Measurements from ENCODE around the gene TASOR. TPM values are rescaled to one million over a fixed set of nuclear protein-coding genes. Genes with fewer than 3 reads are reported as not detected.

The TASOR gene
- total and polyA plus RNA-seq, 7 donors = 22.2 to 84.9 (median 67.9) TPM

DNA sequence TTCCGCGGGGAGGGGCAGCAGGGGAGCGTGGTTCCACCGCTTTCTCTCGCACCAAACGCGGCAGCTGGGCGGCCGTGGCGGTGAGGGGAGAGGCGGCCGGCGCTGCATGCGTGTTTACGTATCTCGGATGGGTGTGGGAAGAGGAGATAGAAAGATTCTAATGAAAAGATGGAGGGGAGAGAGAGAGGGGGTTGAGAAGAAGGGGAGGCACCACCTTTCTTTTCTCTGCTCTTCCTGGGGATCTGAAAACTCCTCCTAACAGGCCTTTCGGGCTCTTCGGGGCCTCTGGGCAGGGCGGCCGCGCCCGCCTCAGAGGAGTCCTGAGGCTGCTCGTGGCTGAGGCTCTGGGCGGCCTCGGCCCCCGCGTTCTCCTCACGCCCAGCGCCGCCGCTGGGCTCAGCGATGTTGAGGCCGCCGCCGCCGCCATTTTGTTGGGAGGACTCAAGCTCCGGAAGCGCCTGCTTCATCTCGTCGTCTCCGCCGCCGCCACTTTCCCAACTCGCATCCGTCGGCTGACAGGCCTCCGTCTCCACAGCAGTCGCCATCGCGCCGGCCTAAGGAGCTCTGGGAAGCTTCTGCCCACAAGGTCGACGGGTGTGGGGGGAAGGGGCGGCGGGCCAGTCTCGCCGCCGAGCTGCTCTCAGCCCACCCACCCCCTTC is 473 bp downstream of the TASOR start:
- intact Hi-C loops (cut with DNase I) = loop anchor here (5.0 kb wide), 2 partner anchors 390 to 545 kb away; partner anchors contain the start of gene APPL1
- 0 to 1% methylated on average over 58 of the region's 58 CpGs for WGBS, 2 donors

DNA sequence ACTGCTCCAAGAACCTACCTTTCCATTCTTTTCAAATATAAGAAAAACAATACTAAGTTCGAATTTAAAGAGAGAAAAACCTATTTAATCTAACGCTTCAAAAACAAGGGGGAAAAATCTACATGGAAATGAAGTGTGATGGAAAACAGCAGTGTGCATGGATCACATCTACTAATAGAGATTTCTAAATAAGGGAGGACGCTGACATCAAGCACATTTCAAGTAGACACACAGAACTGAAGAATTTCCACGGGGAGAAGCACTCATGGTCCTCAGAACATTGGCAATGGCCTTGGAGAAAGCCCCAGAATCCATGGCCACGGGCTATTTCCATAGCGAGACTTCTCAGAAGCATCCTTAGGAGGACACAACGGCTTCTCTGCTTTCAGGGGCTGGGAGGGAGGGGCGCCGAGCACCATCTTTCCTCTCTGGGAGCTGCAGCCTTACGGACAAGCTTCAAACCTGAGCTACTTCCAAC is 1.0 kb downstream of the TASOR start:
- intact Hi-C loops (cut with DNase I) = loop anchor here (5.0 kb wide), 2 partner anchors 390 to 545 kb away; partner anchors contain the start of gene APPL1
- no peak for TF ChIP-seq EP300 (IDR thresholded peaks at IDR 0.05)
- peak in 2 of 4 donors; percentile 69 to 73 for TF ChIP-seq POLR2AphosphoS5 (IDR thresholded peaks at IDR 0.05)
- no peak for TF ChIP-seq POLR2A (IDR thresholded peaks at IDR 0.05)
- TF ChIP-seq, protein P1, sequence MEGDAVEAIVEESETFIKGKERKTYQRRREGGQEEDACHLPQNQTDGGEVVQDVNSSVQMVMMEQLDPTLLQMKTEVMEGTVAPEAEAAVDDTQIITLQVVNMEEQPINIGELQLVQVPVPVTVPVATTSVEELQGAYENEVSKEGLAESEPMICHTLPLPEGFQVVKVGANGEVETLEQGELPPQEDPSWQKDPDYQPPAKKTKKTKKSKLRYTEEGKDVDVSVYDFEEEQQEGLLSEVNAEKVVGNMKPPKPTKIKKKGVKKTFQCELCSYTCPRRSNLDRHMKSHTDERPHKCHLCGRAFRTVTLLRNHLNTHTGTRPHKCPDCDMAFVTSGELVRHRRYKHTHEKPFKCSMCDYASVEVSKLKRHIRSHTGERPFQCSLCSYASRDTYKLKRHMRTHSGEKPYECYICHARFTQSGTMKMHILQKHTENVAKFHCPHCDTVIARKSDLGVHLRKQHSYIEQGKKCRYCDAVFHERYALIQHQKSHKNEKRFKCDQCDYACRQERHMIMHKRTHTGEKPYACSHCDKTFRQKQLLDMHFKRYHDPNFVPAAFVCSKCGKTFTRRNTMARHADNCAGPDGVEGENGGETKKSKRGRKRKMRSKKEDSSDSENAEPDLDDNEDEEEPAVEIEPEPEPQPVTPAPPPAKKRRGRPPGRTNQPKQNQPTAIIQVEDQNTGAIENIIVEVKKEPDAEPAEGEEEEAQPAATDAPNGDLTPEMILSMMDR (IDR thresholded peaks at IDR 0.05) = no peak
- Histone ChIP-seq H3K4me3 (peak overlapping the region; percentile 45 to 93 (median 88)), H3K27me3 (no peaks in the 10 kb centered on the region), H3K36me3 (no peaks in the 10 kb centered on the region), H3K4me1 (peaks cover 0 to 27% (median 18%) of the 10 kb centered on the region in 4 donors), H3K9me3 (no peaks in the 10 kb centered on the region), H3K27ac (peak overlapping the region; percentile 96 to 100 (median 100))
- WGBS, 2 donors = 13 to 17% methylated on average over 10 of the region's 10 CpGs
- no peak for DNase-seq

More for the DNA sequence above, 473 bp downstream of the TASOR start:
- peak overlapping the region; percentile 45 to 93 (median 88) for H3K4me3 ChIP-seq
- H3K9me3 ChIP-seq = no peaks in the 10 kb centered on the region
- TF ChIP-seq POLR2AphosphoS5 (IDR thresholded peaks at IDR 0.05) (peak; percentile 34 to 56 (median 46)), POLR2A (IDR thresholded peaks at IDR 0.05) (peak; percentile 6 to 64), EP300 (IDR thresholded peaks at IDR 0.05) (no peak)
- peaks cover 0 to 27% (median 18%) of the 10 kb centered on the region in 4 donors for H3K4me1 ChIP-seq
- H3K27ac ChIP-seq = peak overlapping the region; percentile 96 to 100 (median 100)
- H3K36me3 ChIP-seq = no peaks in the 10 kb centered on the region
- H3K27me3 ChIP-seq = no peaks in the 10 kb centered on the region
- DNase-seq = peak; percentile 88

DNA sequence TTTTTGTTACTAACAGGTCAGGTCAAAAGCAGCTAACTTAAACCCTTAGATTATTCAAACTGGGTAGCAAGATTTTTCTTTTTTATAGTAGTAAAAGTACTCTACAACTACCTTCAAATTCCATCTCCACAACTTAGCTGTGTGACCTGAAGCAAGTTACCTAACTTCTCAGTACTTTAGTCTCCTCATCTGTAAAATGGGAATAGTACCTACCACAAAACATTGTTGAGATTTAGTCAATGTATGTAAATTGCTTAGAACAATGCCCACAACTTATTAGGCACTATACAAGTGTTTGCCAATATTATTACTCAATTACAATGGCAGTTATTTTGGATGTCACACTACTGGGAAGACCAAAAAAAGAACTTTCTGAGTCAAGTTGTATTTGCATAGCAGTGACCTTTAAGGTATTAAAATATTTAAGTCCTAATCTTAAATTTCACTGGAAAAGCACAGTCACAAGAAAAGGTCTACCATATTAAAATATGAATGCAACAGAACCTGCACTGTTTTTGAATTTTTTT is 2.9 kb downstream of the TASOR start:
- TF ChIP-seq POLR2A (IDR thresholded peaks at IDR 0.05) (no peak), POLR2AphosphoS5 (IDR thresholded peaks at IDR 0.05) (no peak), EP300 (IDR thresholded peaks at IDR 0.05) (no peak)
- TF ChIP-seq, protein P1 (IDR thresholded peaks at IDR 0.05) = no peak
- no peaks in the 10 kb centered on the region for H3K36me3 ChIP-seq
- intact Hi-C loops (cut with DNase I) = loop anchor here (5.0 kb wide), 2 partner anchors 392 to 547 kb away; partner anchors contain the start of gene APPL1
- H3K4me3 ChIP-seq = no peak overlapping the region
- H3K27me3 ChIP-seq = no peaks in the 10 kb centered on the region
- H3K9me3 ChIP-seq = no peaks in the 10 kb centered on the region
- H3K27ac ChIP-seq = no peak overlapping the region
- peaks cover 0 to 27% (median 18%) of the 10 kb centered on the region in 4 donors for H3K4me1 ChIP-seq
- DNase-seq = no peak

DNA sequence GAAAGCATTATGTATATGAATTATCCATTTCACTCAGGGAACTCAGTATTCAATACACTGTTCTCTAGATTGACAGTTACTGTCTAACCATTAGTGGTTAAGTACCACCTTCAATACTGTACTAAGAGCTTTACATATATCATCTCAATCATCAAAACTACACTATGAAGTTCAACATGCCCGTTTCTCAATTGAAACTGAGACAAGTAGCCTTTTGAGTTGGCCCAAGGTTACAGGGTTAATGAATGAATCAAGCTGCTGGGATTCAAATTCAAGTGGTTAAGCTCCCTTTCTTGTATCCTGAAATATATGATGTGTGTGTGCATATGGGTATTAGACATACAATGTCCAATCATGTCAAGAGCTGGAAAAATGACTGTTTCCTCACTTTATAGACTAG is 5.8 kb downstream of the TASOR start:
- Histone ChIP-seq H3K36me3 (peaks cover 0 to 6% (median 0%) of the 10 kb centered on the region in 4 donors), H3K4me1 (peaks cover 0 to 22% (median 13%) of the 10 kb centered on the region in 4 donors), H3K27ac (no peak overlapping the region), H3K4me3 (no peak overlapping the region), H3K9me3 (no peaks in the 10 kb centered on the region), H3K27me3 (no peaks in the 10 kb centered on the region)
- intact Hi-C loops (cut with DNase I) = no loop called here
- TF ChIP-seq EP300 (IDR thresholded peaks at IDR 0.05) (no peak), POLR2A (IDR thresholded peaks at IDR 0.05) (no peak), POLR2AphosphoS5 (IDR thresholded peaks at IDR 0.05) (no peak)
- TF ChIP-seq, protein P1 (IDR thresholded peaks at IDR 0.05) = no peak
- DNase-seq = no peak
- 32 to 51% methylated on average over 1 of the region's 1 CpG for WGBS, 2 donors

DNA sequence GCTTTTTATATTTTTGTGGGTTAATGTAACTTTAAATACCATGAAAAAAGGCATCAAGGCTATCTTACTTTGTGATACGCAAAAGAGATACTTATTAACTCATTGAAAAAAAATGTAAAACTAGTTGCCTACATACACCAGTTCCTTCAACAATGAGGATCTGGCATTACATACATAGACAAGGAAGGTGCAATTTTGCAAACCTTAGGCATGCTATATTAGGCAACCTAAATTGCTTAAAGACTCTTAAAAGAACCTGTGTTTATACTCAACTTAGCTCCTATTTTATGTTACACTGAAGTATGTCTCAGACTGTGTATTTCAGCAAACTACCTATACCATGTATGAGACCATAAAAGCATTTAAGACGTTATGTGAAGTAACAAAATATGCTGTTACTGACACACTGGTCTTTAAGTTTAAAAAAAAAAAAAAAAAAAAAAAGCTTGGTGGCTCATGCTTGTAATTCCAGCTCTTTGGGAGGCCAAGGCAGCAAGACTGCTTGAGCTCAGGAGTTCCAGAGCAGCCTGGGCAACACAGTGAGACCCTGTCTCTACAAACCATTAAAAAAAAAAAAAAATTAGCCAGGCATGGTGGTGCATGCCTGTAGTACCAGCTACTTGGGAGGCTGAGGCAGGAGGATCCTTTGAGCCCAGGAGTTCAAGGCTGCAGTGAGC is 9.1 kb downstream of the TASOR start:
- Histone ChIP-seq H3K36me3 (peaks cover 7 to 38% (median 9%) of the 10 kb centered on the region in 4 donors), H3K9me3 (no peaks in the 10 kb centered on the region), H3K27ac (no peak overlapping the region), H3K4me3 (no peak overlapping the region), H3K27me3 (no peaks in the 10 kb centered on the region), H3K4me1 (no peaks in the 10 kb centered on the region)
- intact Hi-C loops (cut with DNase I) = no loop called here
- WGBS, 2 donors = 83 to 84% methylated on average over 2 of the region's 2 CpGs
- no peak for DNase-seq
- TF ChIP-seq, protein P1 (IDR thresholded peaks at IDR 0.05) = no peak
- TF ChIP-seq POLR2AphosphoS5 (IDR thresholded peaks at IDR 0.05) (no peak), POLR2A (IDR thresholded peaks at IDR 0.05) (no peak), EP300 (IDR thresholded peaks at IDR 0.05) (no peak)

Data from sigmoid colon (tissue), 7 donors.